Large intestine (tissue), 3 donors: ENCODE data around the gene FFAR4. TPM values are rescaled to one million over a fixed set of nuclear protein-coding genes. Genes with fewer than 3 reads are reported as not detected.

ENCODE experiments used
- DNase-seq, 2 donors: peaks; one replicate each; pipeline versions ENCODE4 v3.0.0 to v3.0.0-alpha.2; 2013
- H3K27ac ChIP-seq: one replicate; pipeline ENCODE4 v1.5.1; 2013; ENCODE audit warnings: low read length
- H3K27me3 ChIP-seq: 2 replicates; pipeline ENCODE4 v1.6.1; 2013; ENCODE audit warnings: low read length; ENCODE audit not compliant: control insufficient read depth, insufficient read depth
- H3K36me3 ChIP-seq: 2 replicates; pipeline ENCODE4 v1.6.1; 2013; ENCODE audit warnings: low read length; ENCODE audit not compliant: control insufficient read depth, insufficient read depth
- H3K4me1 ChIP-seq: one replicate; pipeline ENCODE4 v1.6.1; 2013; ENCODE audit warnings: low read length; ENCODE audit not compliant: control insufficient read depth, insufficient read depth
- H3K4me3 ChIP-seq: one replicate; pipeline ENCODE4 v1.5.1; 2013; ENCODE audit warnings: low read length
- H3K9me3 ChIP-seq: one replicate; pipeline ENCODE4 v1.6.1; 2013; ENCODE audit warnings: mild to moderate bottlenecking, low read depth, low read length, moderate library complexity; ENCODE audit not compliant: control insufficient read depth
- WGBS: methylation state at CpG from one replicate; pipeline ENCODE4 v1.1.5; 2013; ENCODE audit warnings: low lambda C conversion rate; ENCODE audit not compliant: insufficient coverage; 5-methylcytosine and 5-hydroxymethylcytosine counted together
- polyA plus RNA-seq: library from polyadenylated mRNA; unstranded; fragments of 120-200 nt; gene quantifications from one replicate; pipeline ENCODE4 v1.2.1, GENCODE V29; 2013

The FFAR4 gene
- polyA plus RNA-seq, 1 donor = 0.51 TPM

DNA sequence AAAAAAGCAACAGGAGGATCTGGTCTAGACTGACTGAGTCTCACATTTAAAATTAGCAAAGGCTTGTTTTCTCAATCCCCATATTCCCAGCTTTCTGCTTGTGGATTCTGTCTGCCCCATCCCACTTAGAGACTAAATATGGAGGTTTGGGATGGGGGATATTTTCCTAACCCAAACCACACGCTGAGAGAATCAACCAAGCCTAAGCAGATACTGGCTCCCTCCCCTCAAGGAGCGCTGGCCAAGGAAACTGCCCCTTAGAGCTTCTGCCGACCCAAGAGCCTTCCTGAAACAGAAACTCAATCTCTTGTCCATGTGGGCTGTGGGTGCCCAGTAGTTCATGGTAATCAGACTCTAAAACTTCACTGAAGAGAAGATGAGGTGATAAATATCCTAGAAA is 3.9 kb downstream of the FFAR4 start:
- Histone ChIP-seq H3K4me3 (no peak overlapping the region), H3K9me3 (no peaks in the 10 kb centered on the region), H3K27me3 (peaks cover 56% of the 10 kb centered on the region), H3K27ac (no peak overlapping the region), H3K36me3 (no peaks in the 10 kb centered on the region), H3K4me1 (no peaks in the 10 kb centered on the region)
- WGBS = no CpG with 5 or more reads among the region's 3 CpGs
- no peak for DNase-seq

DNA sequence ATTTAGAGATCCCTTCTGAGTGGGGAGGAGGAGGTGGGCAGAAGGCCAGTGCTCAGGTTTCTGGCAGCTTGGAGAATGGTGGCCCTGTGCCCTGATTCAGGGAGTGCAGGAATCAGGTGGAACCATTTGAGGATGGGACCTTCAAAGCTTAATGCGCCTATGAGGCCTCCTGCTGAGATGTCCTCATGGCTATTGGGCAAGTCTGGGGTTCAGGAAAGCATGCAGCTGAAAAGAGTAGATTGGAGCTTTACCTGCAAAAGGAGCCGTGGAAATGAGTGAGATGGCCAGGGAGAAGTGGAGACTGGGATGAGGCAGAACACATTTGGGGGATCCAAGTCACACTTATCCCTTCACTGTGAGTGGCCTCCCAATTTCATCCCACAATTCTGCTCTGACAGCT is 6.1 kb downstream of the FFAR4 start:
- Histone ChIP-seq H3K4me3 (no peak overlapping the region), H3K36me3 (no peaks in the 10 kb centered on the region), H3K9me3 (no peaks in the 10 kb centered on the region), H3K4me1 (no peaks in the 10 kb centered on the region), H3K27me3 (peaks cover 34% of the 10 kb centered on the region), H3K27ac (no peak overlapping the region)
- WGBS = no CpG with 5 or more reads among the region's 2 CpGs
- DNase-seq = no peak

- Histone ChIP-seq H3K36me3 (no peaks in the 10 kb centered on the region), H3K9me3 (no peaks in the 10 kb centered on the region), H3K4me1 (no peaks in the 10 kb centered on the region), H3K27me3 (peaks cover 27% of the 10 kb centered on the region), H3K4me3 (no peak overlapping the region), H3K27ac (no peak overlapping the region)
- DNase-seq = no peak
- no CpG with 5 or more reads among the region's 10 CpGs for WGBS
Measured at GRCh38 chr10:93573051-93573909, 6.8 kb downstream of the FFAR4 start.

GRCh38 chr10:93573924-93574323 is 7.5 kb downstream of the FFAR4 start:
- no peak overlapping the region for H3K27ac ChIP-seq
- H3K4me3 ChIP-seq = no peak overlapping the region
- H3K9me3 ChIP-seq = no peaks in the 10 kb centered on the region
- DNase-seq = no peak
- H3K4me1 ChIP-seq = peaks cover 3% of the 10 kb centered on the region
- WGBS = no CpG with 5 or more reads among the region's 3 CpGs
- H3K36me3 ChIP-seq = no peaks in the 10 kb centered on the region
- H3K27me3 ChIP-seq = peaks cover 20% of the 10 kb centered on the region

- Histone ChIP-seq H3K4me1 (peaks cover 3% of the 10 kb centered on the region), H3K9me3 (no peaks in the 10 kb centered on the region), H3K4me3 (no peak overlapping the region), H3K36me3 (no peaks in the 10 kb centered on the region), H3K27me3 (no peaks in the 10 kb centered on the region), H3K27ac (no peak overlapping the region)
- DNase-seq = no peak
- WGBS = no CpG with 5 or more reads among the region's 3 CpGs
Measured at GRCh38 chr10:93576888-93577287, 10.4 kb downstream of the FFAR4 start.

- no CpG with 5 or more reads among the region's 3 CpGs for WGBS
- no peaks in the 10 kb centered on the region for H3K36me3 ChIP-seq
- H3K4me3 ChIP-seq = no peak overlapping the region
- no peak overlapping the region for H3K27ac ChIP-seq
- H3K4me1 ChIP-seq = peaks cover 3% of the 10 kb centered on the region
- no peaks in the 10 kb centered on the region for H3K9me3 ChIP-seq
- DNase-seq = no peak
- no peaks in the 10 kb centered on the region for H3K27me3 ChIP-seq
Measured at GRCh38 chr10:93577565-93577964, 11.1 kb downstream of the FFAR4 start.

GRCh38 chr10:93579089-93579488 is 12.6 kb downstream of the FFAR4 start:
- H3K9me3 ChIP-seq = no peaks in the 10 kb centered on the region
- H3K4me1 ChIP-seq = peaks cover 3% of the 10 kb centered on the region
- WGBS = no CpG with 5 or more reads among the region's 7 CpGs
- H3K27ac ChIP-seq = no peak overlapping the region
- no peaks in the 10 kb centered on the region for H3K27me3 ChIP-seq
- DNase-seq = peak in 1 of 2 donors; percentile 37
- no peak overlapping the region for H3K4me3 ChIP-seq
- H3K36me3 ChIP-seq = no peaks in the 10 kb centered on the region

- no peak for DNase-seq
- H3K9me3 ChIP-seq = no peaks in the 10 kb centered on the region
- WGBS = no CpG with 5 or more reads among the region's 3 CpGs
- H3K36me3 ChIP-seq = no peaks in the 10 kb centered on the region
- no peaks in the 10 kb centered on the region for H3K27me3 ChIP-seq
- H3K4me3 ChIP-seq = no peak overlapping the region
- no peak overlapping the region for H3K27ac ChIP-seq
- peaks cover 3% of the 10 kb centered on the region for H3K4me1 ChIP-seq
Measured at GRCh38 chr10:93579985-93580711, 13.7 kb downstream of the FFAR4 start.

- peaks cover 3% of the 10 kb centered on the region for H3K4me1 ChIP-seq
- peak in 1 of 2 donors; percentile 28 for DNase-seq
Measured at GRCh38 chr10:93580828-93581227, 14.4 kb downstream of the FFAR4 start.

GRCh38 chr10:93584445-93584844 is 18.0 kb downstream of the FFAR4 start:
- no peak overlapping the region for H3K4me3 ChIP-seq
- no peak overlapping the region for H3K27ac ChIP-seq
- H3K9me3 ChIP-seq = no peaks in the 10 kb centered on the region
- DNase-seq = no peak
- H3K36me3 ChIP-seq = no peaks in the 10 kb centered on the region
- H3K27me3 ChIP-seq = no peaks in the 10 kb centered on the region
- no CpG with 5 or more reads among the region's 7 CpGs for WGBS
- H3K4me1 ChIP-seq = no peaks in the 10 kb centered on the region

More at GRCh38 chr10:93580828-93581227, 14.4 kb downstream of the FFAR4 start:
- no peak overlapping the region for H3K4me3 ChIP-seq
- no peaks in the 10 kb centered on the region for H3K9me3 ChIP-seq
- H3K36me3 ChIP-seq = no peaks in the 10 kb centered on the region
- WGBS = no CpG with 5 or more reads among the region's 6 CpGs
- H3K27ac ChIP-seq = no peak overlapping the region
- H3K27me3 ChIP-seq = no peaks in the 10 kb centered on the region
